Neuron (in vitro differentiated cells): ENCODE results near the gene RABEP1.
"Not testable (repeated sequence)": the region's sequence is repeated elsewhere in the genome, so short reads cannot be mapped to it uniquely, and the experiment has no call there.

Source experiments
- H2AFZ ChIP-seq: one replicate; pipeline ENCODE4 v1.6.1; 2013; ENCODE audit warnings: low read depth, mild to moderate bottlenecking, inconsistent platforms, low read length, moderate library complexity
- H3K27me3 ChIP-seq: one replicate; pipeline ENCODE4 v1.6.1; 2013; ENCODE audit warnings: low read length; ENCODE audit not compliant: insufficient read depth
- H3K36me3 ChIP-seq: one replicate; pipeline ENCODE4 v1.6.1; 2013; ENCODE audit warnings: low read length; ENCODE audit not compliant: insufficient read depth
- H3K4me1 ChIP-seq: one replicate; pipeline ENCODE4 v1.6.1; 2013; ENCODE audit warnings: low read length; ENCODE audit not compliant: insufficient read depth
- H3K4me3 ChIP-seq: 2 replicates; pipeline ENCODE4 v1.5.1; 2013; ENCODE audit warnings: mild to moderate bottlenecking, low read length, moderate library complexity
- H3K9me3 ChIP-seq: one replicate; pipeline ENCODE4 v1.6.1; 2013; ENCODE audit warnings: low read length

The RABEP1 gene

GRCh38 chr17:5281814-5282641 is at the start of gene RABEP1:
Gene RABEP1, plus strand, starts transcription at chr17:5282284. Its CDS starts 203 bp downstream, at chr17:5282487.
- peaks cover 9% of the 10 kb centered on the region for H3K4me1 ChIP-seq
- peak within 1 kb of the TSS; percentile 52 for H2AFZ ChIP-seq
- H3K9me3 ChIP-seq: no peaks in the 10 kb centered on the region
- no peaks in the 10 kb centered on the region for H3K27me3 ChIP-seq
- H3K4me3 ChIP-seq: peak within 1 kb of the TSS; percentile 92
- H3K36me3 ChIP-seq: no peaks in the 10 kb centered on the region

GRCh38 chr17:5233492-5233891 is 48.6 kb upstream of the RABEP1 start:
- not testable (repeated sequence) for H3K4me1 ChIP-seq, H2AFZ ChIP-seq, H3K4me3 ChIP-seq, H3K9me3 ChIP-seq, H3K36me3 ChIP-seq, H3K27me3 ChIP-seq

- Histone ChIP-seq H3K4me1 (no peaks in the 10 kb centered on the region), H3K4me3 (no peak within 1 kb of the TSS), H3K36me3 (no peaks in the 10 kb centered on the region), H3K27me3 (no peaks in the 10 kb centered on the region), H3K9me3 (no peaks in the 10 kb centered on the region), H2AFZ (no peak within 1 kb of the TSS)
Measured at GRCh38 chr17:5234645-5235576, 47.2 kb upstream of the RABEP1 start, which contains the start of gene SCIMP. Gene SCIMP, minus strand, starts transcription at chr17:5234860. Its CDS starts 105 bp downstream, at chr17:5234755.

- Histone ChIP-seq H3K9me3 (no peaks in the 10 kb centered on the region), H3K27me3 (no peaks in the 10 kb centered on the region)
Measured at GRCh38 chr17:5236938-5237540, 45.0 kb upstream of the RABEP1 start.

GRCh38 chr17:5237541-5238016 is 44.5 kb upstream of the RABEP1 start:
- no peaks in the 10 kb centered on the region for H3K9me3 ChIP-seq
- H3K4me3 ChIP-seq: no peak overlapping the region
- no peaks in the 10 kb centered on the region for H3K27me3 ChIP-seq
- no peak overlapping the region for H2AFZ ChIP-seq
- no peaks in the 10 kb centered on the region for H3K36me3 ChIP-seq
- no peaks in the 10 kb centered on the region for H3K4me1 ChIP-seq

More at GRCh38 chr17:5236938-5237540, 45.0 kb upstream of the RABEP1 start:
- Histone ChIP-seq H2AFZ (no peak overlapping the region), H3K4me3 (no peak overlapping the region), H3K4me1 (no peaks in the 10 kb centered on the region), H3K36me3 (no peaks in the 10 kb centered on the region)

- H3K9me3 ChIP-seq: no peaks in the 10 kb centered on the region
- H2AFZ ChIP-seq: no peak overlapping the region
- H3K36me3 ChIP-seq: no peaks in the 10 kb centered on the region
- no peak overlapping the region for H3K4me3 ChIP-seq
- no peaks in the 10 kb centered on the region for H3K4me1 ChIP-seq
- H3K27me3 ChIP-seq: no peaks in the 10 kb centered on the region
Measured at GRCh38 chr17:5238333-5238732, 43.8 kb upstream of the RABEP1 start.

GRCh38 chr17:5239769-5240168 is 42.3 kb upstream of the RABEP1 start:
- not testable (repeated sequence) for H3K9me3 ChIP-seq, H3K4me1 ChIP-seq, H3K27me3 ChIP-seq, H2AFZ ChIP-seq, H3K36me3 ChIP-seq, H3K4me3 ChIP-seq

- no peaks in the 10 kb centered on the region for H3K9me3 ChIP-seq
- H3K4me1 ChIP-seq: no peaks in the 10 kb centered on the region
- H3K36me3 ChIP-seq: no peaks in the 10 kb centered on the region
- no peak overlapping the region for H2AFZ ChIP-seq
- no peak overlapping the region for H3K4me3 ChIP-seq
- H3K27me3 ChIP-seq: no peaks in the 10 kb centered on the region
Measured at GRCh38 chr17:5241861-5242671, 40.0 kb upstream of the RABEP1 start.

GRCh38 chr17:5247621-5248020 is 34.5 kb upstream of the RABEP1 start:
- H3K36me3 ChIP-seq: no peaks in the 10 kb centered on the region
- no peaks in the 10 kb centered on the region for H3K9me3 ChIP-seq
- no peaks in the 10 kb centered on the region for H3K27me3 ChIP-seq
- H3K4me1 ChIP-seq: no peaks in the 10 kb centered on the region
- no peak overlapping the region for H3K4me3 ChIP-seq
- H2AFZ ChIP-seq: no peak overlapping the region

- Histone ChIP-seq H3K27me3 (no peaks in the 10 kb centered on the region), H3K36me3 (no peaks in the 10 kb centered on the region), H2AFZ (no peak overlapping the region), H3K4me3 (no peak overlapping the region), H3K4me1 (no peaks in the 10 kb centered on the region), H3K9me3 (no peaks in the 10 kb centered on the region)
Measured at GRCh38 chr17:5248821-5249479, 33.1 kb upstream of the RABEP1 start.

- Histone ChIP-seq H3K4me1 (no peaks in the 10 kb centered on the region), H2AFZ (no peak overlapping the region), H3K36me3 (no peaks in the 10 kb centered on the region), H3K27me3 (no peaks in the 10 kb centered on the region), H3K9me3 (no peaks in the 10 kb centered on the region), H3K4me3 (no peak overlapping the region)
Measured at GRCh38 chr17:5249615-5250014, 32.5 kb upstream of the RABEP1 start.

GRCh38 chr17:5254414-5254813 is 27.7 kb upstream of the RABEP1 start:
- H3K36me3 ChIP-seq: no peaks in the 10 kb centered on the region
- H3K4me1 ChIP-seq: no peaks in the 10 kb centered on the region
- H2AFZ ChIP-seq: no peak overlapping the region
- no peaks in the 10 kb centered on the region for H3K27me3 ChIP-seq
- no peak overlapping the region for H3K4me3 ChIP-seq
- H3K9me3 ChIP-seq: no peaks in the 10 kb centered on the region
